Psoas muscle (tissue), 8 donors: Measurements from ENCODE around the gene BBIP1. TPM values are rescaled to one million over a fixed set of nuclear protein-coding genes. Genes with fewer than 3 reads are reported as not detected.

Experiments used
- ATAC-seq, 4 donors: fragments of 200-7000 bp; cut with Tn5 transposase; one replicate each; pipeline ENCODE4 v1.9.1; 2020; ENCODE audit warnings: moderate library complexity in 3 of 4, mild to moderate bottlenecking in 2 of 4
- DNase-seq, 2 donors: peaks; one replicate each; pipeline ENCODE4 v3.0.0-alpha.2; 2020
- H3K27ac ChIP-seq: fragments of 200-600 bp; one replicate; pipeline ENCODE4 v1.8.0; 2022
- H3K27me3 ChIP-seq, 3 donors: fragments of 200-600 bp in 1 of 3; one replicate each; pipeline versions ENCODE4 v1.6.1 to v1.8.0; 2013 to 2022; ENCODE audit warnings: low read length in 2 of 3, mild to moderate bottlenecking in 2 of 3, moderate library complexity in 1 of 3; ENCODE audit not compliant: insufficient read depth in 3 of 3
- H3K36me3 ChIP-seq, 2 donors: fragments of 200-600 bp in 1 of 2; one replicate each; pipeline versions ENCODE4 v1.6.1 to v1.8.0; 2013 to 2022; ENCODE audit warnings: low read depth in 1 of 2, mild to moderate bottlenecking in 1 of 2, moderate library complexity in 1 of 2; ENCODE audit not compliant: insufficient read depth in 1 of 2
- H3K4me1 ChIP-seq: fragments of 200-600 bp; one replicate; pipeline ENCODE4 v1.8.0; 2022
- H3K4me3 ChIP-seq: fragments of 200-600 bp; one replicate; pipeline ENCODE4 v1.8.0; 2022; ENCODE audit warnings: mild to moderate bottlenecking
- H3K9me3 ChIP-seq: fragments of 200-600 bp; one replicate; pipeline ENCODE4 v1.8.0; 2022
- WGBS, 3 donors: extraction: QIAGEN DNeasy Blood & Tissue Kit; methylation state at CpG; one replicate each; pipeline versions ENCODE4 v1.1.6 to v1.1.7; 2013; 5-methylcytosine and 5-hydroxymethylcytosine counted together
- intact Hi-C, 2 donors: fragments of 100-400 bp; cut with DNase I; formaldehyde crosslinking; loops; one replicate each; pipeline versions ENCODE4 v1.11.0 to v1.14.2; 2022
- polyA plus RNA-seq, 3 donors: library from polyadenylated mRNA; stranded (reverse); fragments of 200-250 nt; gene quantifications; one replicate each; pipeline ENCODE4 v1.2.3, GENCODE V29; 2013
- total RNA-seq, 4 donors: library from RNA; stranded (reverse); fragmentation: NEBNext Ultra II Directional in 2 of 4; extraction: Animal tissue kit (Norgen Biotek cat#: 25700) in 2 of 4; gene quantifications; one replicate each; pipeline versions ENCODE4 v1.2.1 to v1.2.4, GENCODE V29; 2021 to 2023
- TF ChIP-seq, protein P1 (sequence below): fragments of 200-600 bp; IDR thresholded peaks from one replicate; pipeline ENCODE4 v1.8.0; 2022; ENCODE audit warnings: antibody characterized with exemption
- donor health status: healthy with polysubstance abuse.
- donor health status: DM: no; HTN: no; CAD: no; lungs with moderate emphysema.
- donor health status: Bipolar disorder and iron deficiency.
- donor health status: healthy.
- donor health status: DM: yes; HTN: yes; CAD: no.
- donor health status: DM: no; HTN: no; CAD: no.
- donor health status: DM: no; HTN: no; CAD: no.
- donor health status: DM: yes; HTN: yes; CAD: no.

The BBIP1 gene
- total and polyA plus RNA-seq, 7 donors: 14.8 to 30.2 (median 16.5) TPM

GRCh38 chr10:110861476-110861875, 57.5 kb downstream of the BBIP1 start:
- peaks cover 14% of the 10 kb centered on the region for H3K4me1 ChIP-seq
- intact Hi-C loops: no loop called here

GRCh38 chr10:110860576-110861241, 58.3 kb downstream of the BBIP1 start:
- Histone ChIP-seq H3K27me3 (no peaks in the 10 kb centered on the region), H3K36me3 (no peaks in the 10 kb centered on the region), H3K9me3 (no peaks in the 10 kb centered on the region), H3K4me3 (no peak overlapping the region), H3K4me1 (peaks cover 14% of the 10 kb centered on the region), H3K27ac (no peak overlapping the region)
- intact Hi-C loops: no loop called here
- DNase-seq (peak in 1 of 2 donors; percentile 47), ATAC-seq (no peak)
- whole genome bisulfite sequencing, 3 donors: 54 to 56% (median 56%) methylated on average over 7 of the region's 7 CpGs
- TF ChIP-seq, protein P1, sequence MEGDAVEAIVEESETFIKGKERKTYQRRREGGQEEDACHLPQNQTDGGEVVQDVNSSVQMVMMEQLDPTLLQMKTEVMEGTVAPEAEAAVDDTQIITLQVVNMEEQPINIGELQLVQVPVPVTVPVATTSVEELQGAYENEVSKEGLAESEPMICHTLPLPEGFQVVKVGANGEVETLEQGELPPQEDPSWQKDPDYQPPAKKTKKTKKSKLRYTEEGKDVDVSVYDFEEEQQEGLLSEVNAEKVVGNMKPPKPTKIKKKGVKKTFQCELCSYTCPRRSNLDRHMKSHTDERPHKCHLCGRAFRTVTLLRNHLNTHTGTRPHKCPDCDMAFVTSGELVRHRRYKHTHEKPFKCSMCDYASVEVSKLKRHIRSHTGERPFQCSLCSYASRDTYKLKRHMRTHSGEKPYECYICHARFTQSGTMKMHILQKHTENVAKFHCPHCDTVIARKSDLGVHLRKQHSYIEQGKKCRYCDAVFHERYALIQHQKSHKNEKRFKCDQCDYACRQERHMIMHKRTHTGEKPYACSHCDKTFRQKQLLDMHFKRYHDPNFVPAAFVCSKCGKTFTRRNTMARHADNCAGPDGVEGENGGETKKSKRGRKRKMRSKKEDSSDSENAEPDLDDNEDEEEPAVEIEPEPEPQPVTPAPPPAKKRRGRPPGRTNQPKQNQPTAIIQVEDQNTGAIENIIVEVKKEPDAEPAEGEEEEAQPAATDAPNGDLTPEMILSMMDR: no peak

More at GRCh38 chr10:110861476-110861875, 57.5 kb downstream of the BBIP1 start:
- WGBS, 3 donors: 95 to 99% (median 97%) methylated on average over 2 of the region's 2 CpGs
- ATAC-seq: no peak
- Histone ChIP-seq H3K4me3 (no peak overlapping the region), H3K27me3 (no peaks in the 10 kb centered on the region), H3K9me3 (no peaks in the 10 kb centered on the region), H3K27ac (no peak overlapping the region), H3K36me3 (no peaks in the 10 kb centered on the region)
- TF ChIP-seq, protein P1: no peak
- DNase-seq: no peak

DNA sequence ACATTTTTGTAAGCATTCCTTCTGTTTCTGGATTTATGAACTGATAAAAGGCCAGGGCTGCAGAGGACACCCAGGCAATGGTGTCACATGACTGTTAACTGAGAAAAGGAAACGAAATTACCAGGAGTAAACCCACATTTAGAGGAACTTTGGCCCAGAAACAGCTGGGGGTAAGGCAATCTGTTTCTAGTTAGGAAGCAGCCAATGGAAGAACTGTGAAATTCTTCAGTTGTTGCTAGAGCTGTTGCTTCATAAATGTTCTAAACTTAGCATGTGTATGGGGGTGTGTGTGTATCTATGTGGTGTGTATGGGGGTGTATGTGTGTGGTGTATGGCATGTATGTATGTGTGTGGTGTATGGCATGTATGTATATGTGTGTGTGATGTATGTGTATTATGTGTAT, 59.0 kb downstream of the BBIP1 start:
- H3K9me3 ChIP-seq: no peaks in the 10 kb centered on the region
- peaks cover 14% of the 10 kb centered on the region for H3K4me1 ChIP-seq
- DNase-seq: no peak
- H3K27ac ChIP-seq: peak overlapping the region; percentile 42
- intact Hi-C loops: no loop called here
- no peaks in the 10 kb centered on the region for H3K27me3 ChIP-seq
- ATAC-seq: peak; percentile 48 to 83 (median 74)
- TF ChIP-seq, protein P1: no peak
- WGBS, 3 donors: 4 to 20% (median 12%) methylated on average over 1 of the region's 1 CpG
- H3K4me3 ChIP-seq: no peak overlapping the region
- H3K36me3 ChIP-seq: no peaks in the 10 kb centered on the region

DNA sequence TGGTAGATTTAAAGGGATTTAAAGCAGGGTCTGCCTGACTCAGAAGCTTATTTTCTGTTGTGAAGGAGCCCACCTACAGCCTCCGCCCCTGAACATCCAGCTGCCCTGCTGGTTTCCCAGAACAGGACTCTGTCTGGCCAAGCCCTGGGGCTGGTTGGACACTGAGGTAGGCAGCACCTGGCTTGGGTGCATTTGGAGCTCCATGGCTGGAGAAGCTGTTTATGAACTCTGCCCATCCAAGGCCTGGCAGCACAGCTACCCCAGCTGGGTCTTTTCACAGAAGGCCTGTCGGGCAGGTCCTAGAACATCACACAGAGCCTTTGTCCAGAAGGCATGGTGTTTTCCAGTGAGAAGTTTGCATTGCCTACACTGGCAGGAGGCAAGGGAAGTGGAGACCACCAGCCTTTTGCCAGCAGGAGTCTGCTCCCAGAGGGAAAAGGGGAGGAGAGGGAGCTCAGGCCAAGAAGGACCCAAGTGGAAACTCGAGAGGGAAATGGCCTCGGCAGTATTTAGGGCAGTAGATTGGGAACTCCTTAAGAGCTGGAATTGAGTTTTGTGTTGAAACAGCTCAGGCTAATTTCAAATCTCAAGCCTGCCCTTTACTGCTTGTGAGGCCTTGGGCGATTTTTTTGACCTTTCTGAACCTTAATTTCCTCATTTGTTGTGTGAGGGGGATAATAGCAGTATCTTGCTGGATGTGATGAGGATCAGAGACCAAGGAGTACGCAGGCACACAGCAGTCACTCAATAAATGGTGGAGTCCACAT, 59.6 kb downstream of the BBIP1 start:
- DNase-seq (no peak), ATAC-seq (peak in 3 of 4 donors; percentile 14 to 22 (median 19))
- TF ChIP-seq, protein P1: no peak
- peaks cover 14% of the 10 kb centered on the region for H3K4me1 ChIP-seq
- no peaks in the 10 kb centered on the region for H3K27me3 ChIP-seq
- H3K9me3 ChIP-seq: no peaks in the 10 kb centered on the region
- 66 to 81% (median 66%) methylated on average over 6 of the region's 6 CpGs for WGBS, 3 donors
- no peaks in the 10 kb centered on the region for H3K36me3 ChIP-seq
- intact Hi-C loops: no loop called here
- H3K27ac ChIP-seq: peak overlapping the region; percentile 42
- H3K4me3 ChIP-seq: no peak overlapping the region
